COLO829 (cell line): Measurements from ENCODE around the gene PRKAG2.

Experiments used
- DNase-seq: peaks from one replicate; pipeline ENCODE4 v3.0.0; 2012; ENCODE audit warnings: low spot score

The PRKAG2 gene

DNA sequence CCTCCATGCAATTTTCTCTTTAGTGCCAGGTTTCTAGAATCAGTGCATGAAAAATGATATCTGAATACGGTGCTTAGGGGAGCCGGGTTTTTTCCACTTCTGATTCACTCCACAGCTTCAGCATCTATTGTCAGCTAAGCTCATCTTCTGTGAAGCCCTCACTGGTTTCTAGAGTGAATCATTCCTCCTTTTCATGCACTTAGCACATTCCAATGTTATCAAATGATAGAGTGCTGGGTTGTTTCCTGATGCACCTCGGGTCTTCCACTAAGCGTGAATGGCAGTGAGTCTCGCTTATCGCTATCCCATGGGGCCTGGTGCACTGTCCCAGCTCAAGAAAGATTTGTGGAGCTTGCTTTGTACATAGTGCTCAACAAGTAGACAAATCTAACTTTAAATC lies 186.3 kb downstream of the PRKAG2 start:
- no peak for DNase-seq

DNA sequence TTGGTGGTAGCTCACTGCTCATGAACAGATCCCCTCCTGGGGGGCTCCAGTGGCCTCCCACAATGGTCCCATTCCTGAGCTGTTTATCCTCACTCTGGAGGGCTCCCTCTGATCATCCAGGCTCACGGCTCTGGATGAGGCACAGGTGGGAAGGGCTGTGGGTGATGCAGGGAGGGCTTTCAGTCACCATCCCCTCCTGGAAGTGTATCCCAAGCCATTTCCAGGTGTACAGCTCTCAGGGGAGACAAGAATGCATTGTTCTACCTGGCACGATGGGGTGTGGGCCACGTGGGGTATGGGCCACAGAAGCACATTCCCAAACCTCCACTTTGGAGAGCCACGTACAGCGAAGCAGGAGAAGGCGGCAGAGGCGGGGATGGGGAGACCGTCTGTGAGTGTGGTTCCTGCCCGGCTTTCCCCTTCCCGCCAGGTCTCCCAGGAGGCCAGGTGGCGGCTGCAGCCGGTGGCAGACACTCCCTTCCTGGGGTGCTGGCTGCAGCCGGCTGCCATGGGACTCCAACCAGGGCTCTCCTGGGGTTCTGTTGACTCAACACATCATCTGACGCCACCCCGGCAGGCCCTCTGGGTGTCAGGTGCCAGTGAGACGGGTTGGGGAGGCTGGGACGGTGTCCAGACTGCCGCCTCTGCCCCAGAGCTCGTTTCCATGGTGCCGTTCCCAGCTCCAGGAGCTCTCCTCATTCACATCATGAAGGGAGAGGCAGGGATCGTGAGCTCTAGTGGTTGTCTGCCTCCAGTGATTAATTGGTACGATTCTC lies 187.5 kb downstream of the PRKAG2 start:
- DNase-seq: no peak

DNA sequence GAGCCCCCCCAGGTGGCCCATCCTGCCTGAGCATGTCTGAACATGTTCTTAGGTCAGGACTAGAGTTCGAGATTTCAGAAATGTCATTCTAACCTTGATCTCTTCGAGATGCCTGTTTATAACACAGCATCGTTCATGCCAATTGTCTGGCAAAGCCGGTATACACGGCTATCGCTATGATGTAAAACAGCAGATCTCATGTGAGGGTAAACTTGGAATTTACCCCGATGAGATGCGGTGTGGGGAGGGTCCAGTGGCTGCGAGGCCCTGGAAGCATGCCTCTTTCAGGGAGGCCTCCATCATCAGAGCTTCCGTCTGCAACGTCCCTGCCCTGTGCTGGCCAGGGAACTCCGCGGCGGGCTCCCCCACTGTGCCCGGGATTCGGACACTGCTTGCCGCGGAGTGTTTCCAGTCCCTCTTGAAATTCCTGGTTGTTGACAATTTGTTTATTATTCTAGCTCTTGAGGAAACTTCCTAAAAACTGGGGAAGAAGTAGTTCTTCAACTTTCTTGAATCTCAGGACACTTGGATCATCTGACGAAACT lies 188.6 kb downstream of the PRKAG2 start:
- DNase-seq: no peak

DNA sequence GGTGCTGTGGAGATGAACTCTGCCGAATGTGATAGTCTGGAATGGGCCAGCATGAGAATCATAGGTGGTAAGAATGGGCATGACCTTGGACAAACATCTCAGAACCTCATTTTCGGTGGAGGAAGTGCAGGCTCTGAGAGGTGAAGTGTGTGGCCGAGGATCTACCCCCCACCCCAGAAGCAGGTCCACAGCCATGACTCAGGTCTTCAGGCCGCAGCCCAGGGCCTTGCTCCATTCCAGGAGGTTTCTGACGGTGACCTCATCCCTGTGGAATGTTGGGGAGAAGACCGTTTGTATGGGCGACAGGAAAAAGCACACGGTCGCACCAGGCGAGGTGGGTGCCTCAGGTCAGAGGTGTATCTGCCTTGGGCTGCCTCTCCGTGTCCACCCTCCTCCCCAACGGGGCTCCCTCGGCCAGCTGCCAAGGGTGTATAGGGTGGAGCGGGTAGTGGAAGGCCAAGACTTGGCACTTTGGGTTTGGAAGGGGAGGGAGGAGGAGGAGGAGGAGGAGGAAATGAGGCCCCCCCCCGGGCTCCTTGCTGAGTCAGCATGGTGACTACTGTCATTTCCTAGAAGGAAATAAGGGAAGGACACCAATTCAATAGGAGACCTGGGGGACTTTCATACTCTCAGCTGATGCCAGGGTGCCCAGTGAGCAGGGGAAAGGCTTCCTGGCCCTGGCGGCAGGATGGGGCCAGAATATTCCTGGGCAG lies 189.2 kb downstream of the PRKAG2 start:
- no peak for DNase-seq

DNA sequence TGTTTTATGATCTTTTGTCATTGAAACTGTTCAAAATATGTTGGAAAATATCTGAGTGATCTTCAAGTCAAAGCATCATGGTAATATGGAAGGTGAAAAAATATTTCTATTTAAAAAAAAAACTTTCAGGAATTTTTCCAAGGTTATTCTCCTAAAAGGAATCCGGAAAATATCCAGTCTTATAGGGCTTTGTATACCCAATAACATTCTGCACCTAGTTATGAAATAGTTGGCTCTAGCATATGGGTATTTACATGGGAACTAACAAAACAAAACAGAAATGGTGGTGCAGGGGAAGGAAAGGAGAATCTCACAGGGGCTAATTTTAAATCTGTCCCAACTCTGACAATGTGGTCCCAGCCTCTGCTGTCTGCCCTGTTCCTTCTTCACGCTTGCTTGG lies 190.1 kb downstream of the PRKAG2 start:
- DNase-seq: no peak

DNA sequence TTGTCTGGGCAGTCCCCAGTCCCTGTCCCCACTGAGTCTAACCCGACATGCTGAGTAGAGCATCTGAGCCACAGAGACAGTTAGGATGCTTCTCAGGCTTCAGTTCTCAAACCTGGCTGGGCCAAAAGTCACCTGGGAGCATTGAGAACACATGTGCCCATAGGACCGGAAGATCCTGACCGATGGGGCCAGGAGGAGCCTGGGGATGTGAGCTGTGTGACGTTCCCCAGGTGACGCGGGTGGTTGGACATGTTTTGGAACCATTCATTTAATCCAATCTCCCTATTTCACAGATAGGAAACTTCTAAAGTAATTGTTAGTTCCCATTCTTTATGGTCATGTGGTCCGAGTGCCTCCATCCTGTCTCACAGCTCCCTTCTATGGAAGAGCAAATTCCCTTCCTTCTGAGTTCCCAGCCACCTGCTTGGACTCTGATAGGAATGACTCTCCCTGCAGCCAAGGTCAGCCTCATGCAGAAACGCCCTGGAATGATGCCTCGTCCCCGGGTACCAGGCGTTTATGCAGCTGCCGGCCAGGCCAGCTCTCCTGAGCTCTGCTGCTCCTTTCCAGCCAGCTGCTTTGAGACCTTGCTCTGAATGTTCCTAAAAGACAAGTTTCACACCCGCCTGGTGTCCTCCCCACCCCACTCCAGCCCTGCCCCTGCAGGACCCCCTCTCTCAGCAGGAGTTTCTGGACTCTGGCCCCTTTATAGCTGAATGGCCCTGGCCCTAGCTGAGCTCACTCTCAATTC lies 190.7 kb downstream of the PRKAG2 start:
- DNase-seq: no peak

DNA sequence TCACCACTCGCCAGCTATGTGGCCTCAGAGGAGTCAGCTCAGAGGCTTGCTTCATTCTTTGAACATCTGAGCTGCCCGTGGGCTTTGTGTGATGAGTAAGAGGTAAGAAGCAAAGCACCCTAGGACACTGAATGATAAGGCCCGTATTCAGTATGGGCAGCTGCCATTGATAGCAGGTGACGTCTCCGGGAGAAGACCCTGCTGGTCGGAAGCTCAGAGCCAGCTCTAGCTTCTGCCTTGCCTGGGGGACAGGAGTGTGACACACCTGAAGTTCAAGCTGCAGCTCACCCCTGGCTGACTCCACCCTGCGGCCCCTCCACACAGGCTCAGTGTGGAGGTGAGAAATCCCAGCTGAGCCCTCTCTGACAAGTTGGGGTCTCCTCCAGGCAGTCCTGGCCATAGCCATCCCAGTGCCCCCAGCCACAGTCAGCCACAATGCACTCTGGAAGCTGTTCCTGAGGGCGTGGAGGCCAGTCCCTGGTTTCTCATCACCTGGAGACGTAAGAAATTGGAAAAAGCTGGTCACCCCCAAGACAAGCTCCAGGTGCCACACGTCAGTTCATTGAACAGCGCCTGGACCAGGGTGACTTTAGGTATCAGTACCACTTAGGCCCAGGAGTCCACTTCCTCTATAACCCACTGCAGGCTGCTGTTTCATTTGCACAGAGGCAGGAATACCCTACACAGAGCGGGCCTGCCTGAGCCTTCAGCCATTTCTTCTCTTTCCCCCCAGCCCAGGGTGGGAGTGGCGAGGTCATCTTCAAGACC lies 192.3 kb downstream of the PRKAG2 start:
- DNase-seq: no peak

DNA sequence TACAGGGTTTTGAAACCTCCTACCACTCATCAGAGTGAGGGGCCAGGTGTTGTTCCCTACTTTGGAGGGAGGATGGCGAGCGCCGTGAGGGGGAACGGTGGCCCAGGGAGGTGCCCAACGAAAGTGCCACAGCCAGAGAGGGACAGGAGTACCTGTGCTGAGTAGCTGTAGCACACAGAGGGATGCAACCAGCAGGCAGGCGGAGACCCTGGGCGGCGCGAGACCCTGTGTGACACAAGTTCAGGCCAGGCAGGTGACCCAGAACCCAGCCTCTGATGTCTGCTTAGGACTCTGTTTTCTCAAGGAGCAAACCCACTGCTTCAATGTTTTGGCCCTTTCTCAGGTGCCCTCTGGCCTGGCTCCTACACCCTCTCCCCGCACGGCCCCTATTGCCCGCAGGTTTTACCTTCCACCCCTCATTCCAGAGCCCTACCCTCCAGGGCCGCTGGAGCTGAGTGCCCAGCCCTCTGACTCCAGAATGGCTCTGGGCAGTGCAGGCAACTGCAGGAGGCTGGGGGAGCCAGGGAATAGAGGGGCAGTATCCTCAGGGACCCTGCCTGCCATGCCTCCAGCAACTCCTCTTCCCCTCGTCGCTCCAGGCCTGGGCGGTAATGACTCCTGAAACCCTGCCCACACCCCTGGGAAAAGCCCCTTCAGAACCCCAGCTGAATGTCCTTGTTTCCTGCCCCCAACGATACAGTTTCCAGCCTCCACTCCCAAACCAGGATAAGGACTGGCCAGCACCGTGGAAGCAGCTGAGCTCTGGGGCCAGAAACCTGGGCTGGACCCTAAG lies 193.1 kb downstream of the PRKAG2 start:
- no peak for DNase-seq

DNA sequence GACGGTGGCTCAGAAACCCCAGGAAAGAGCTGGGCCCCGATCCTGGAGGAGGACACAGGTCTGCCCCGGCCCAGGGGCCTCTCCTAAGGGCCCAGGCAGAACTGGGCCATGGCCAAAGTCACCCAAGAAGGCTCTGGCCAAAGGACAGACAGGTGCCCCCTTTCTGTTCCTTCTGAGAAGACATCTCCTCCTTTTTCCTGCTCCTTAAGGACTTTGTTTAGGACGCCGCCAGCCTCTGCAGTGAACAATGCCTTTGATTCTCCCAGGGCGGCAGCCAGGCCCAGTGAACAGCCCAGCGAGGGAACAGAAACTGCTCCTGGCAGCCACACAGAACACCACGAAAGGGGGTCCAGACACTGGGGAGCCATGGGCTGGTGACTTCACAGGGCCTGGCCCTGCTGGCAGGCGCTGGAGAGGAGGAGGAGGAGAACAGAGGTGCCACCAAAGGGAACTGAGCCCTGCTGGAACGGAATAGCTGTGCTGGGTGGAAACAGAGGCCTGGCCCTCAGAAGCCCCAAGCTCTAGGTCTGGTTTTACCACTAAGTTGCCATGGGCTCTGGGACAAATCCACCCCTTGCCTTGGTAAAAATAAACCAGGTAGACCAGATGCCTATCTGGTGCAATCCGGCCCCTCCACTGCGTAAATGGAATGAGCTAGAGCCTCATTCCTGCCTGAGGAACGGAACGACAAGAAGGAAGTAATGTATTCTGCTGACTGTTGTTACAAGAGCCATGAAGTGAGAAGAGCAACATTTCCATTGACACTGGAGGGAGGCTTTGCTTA lies 193.9 kb downstream of the PRKAG2 start:
- no peak for DNase-seq

DNA sequence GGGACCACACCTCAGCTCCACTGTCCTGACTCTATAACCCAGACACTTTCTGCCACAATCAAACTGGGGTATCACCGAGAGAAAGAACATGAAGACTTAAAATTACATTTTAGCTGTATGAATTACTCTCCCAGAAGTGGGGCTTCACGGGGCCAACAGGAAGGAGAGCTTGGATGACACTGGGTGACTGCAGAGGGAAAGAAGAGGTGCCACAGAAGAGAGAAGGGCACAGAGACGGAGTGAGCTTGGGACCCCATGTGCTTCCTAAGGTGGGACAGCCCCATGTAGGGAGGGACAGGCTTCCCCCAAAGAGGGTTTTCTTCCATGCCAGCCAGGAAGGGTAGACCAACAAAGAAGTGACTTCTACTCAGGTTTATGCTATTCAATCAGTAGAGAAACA lies 195.2 kb downstream of the PRKAG2 start:
- DNase-seq: no peak

DNA sequence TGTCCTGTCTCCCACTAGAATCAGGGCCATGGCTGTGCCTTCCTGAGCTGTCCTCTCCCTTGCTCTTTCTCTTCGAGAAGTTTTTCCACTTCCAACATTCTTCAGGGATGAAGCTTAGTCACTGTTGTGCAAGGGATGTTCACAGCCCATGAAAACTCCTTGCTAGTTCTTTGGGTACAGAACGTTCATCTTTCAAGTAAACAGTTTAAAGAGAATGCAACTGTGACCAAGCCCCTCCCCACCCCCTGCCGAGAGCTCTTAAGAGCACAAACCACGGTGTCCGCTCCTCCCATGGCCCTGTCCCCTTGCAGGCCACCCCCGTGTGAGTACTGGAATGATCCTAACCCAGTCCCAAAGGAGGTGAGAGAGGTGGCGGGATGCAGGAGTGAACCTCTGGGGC lies 196.1 kb downstream of the PRKAG2 start:
- DNase-seq: no peak

DNA sequence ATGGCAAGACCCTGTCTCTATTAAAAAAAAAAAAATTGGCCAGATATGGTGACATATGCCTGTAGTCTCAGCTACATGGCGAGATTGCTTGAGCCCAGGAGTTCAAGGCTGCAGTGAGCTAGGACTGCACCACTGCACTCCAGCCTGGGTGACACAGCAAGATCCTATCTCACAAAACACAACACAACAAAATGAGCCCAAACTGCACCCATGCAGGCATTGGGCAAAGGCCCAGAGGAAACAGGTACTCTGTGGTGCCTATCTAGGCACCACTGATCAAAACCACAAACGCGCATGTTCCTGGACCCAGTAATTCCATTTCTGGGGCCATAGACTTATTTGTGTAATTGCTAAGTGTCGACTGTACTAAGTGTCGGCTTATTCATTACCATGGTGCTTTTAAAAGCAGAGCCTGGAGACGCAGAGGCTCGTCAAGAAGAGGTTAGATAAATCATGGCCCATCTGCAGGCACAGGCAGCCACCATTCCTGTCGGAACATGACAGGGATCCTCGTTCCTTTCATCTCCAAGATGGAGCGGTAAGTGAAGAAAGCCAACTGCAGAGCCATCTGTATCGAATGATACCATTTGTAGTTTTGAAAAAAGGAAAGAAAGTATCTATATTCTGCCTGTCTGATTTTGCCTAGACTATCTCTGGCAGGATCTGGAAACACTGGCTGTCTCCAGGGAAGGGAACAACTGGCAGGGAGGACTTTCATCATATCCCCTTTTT lies 196.9 kb downstream of the PRKAG2 start:
- no peak for DNase-seq

DNA sequence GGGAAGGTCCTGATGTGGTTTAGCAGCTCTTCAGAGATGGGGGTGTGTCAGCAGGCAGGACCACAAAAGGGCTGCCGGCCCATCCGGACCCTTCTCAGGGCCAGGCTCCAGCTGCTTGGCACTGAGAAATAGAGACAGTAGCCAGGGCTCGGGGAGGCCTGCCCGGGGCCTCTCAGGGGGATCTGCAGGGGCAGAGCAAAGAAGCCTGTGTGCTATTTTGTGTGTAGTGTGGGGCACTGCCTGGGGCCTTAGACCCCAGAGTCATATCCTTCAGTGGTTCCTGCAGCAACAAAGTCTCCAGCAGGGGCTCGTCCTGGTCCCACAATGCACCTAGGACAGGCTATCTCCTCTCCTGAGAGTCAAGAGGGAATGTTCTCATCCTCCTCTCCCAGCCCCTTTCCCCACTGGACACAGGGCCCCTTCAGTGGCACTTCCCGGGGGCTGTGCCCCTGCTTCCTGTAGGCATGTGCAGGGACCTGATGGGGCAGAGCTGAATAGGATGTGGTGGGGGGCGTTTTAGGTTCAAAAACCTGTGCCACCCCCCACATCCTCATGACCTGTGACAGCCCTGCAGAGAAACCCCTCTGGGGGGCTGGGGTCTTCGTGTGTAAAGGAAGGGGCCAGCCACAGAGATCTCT lies 197.7 kb downstream of the PRKAG2 start:
- DNase-seq: no peak

DNA sequence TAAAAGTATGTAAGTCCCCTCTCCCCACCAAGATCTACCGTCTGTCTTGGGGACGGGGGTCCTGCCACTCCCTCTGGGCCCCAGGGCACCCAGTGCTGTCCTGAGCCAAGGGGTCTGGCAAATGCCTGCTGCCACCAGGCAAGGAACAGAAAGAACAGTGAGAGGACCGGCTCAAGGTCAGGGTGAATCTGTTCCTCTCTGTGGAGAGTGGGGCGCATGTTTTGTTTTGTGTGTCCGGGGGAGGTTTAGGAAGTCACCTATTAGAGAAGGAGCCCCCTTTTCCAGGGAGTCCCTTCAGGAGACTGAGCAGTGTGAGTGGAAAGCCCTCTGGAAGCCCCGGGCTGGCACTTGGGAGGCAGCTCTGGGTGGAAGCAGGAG lies 198.7 kb downstream of the PRKAG2 start:
- DNase-seq: no peak

DNA sequence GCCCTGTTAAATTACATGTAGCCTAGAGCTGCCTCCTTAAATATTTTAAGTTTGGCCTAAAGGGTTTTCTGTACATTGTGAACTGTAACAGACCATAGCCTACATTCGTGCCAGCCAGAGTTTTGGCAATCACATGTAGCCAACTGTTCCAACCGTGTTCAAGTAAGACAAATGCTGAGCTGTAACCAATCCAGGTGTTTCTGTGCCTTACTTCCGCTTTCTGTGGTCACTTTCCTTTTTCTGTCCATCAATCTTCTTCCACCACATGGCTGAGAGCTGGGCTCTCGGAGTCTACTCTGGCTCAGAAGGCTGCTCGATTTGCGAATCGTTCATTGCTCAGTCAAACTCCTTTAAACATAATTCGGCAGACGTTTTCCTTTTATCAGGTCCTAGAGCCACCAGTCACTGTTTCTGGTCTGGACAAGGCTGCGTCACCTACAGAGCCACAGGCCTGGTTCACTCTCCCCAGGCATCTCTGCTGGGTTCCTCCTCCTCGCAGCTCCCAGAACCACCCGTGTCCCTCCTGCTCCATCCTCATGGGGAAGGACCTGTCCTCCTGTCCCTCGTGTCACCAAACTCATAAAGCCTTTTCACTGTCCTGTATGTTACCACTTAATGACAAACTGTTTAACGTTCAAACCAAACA lies 199.2 kb downstream of the PRKAG2 start:
- DNase-seq: no peak

DNA sequence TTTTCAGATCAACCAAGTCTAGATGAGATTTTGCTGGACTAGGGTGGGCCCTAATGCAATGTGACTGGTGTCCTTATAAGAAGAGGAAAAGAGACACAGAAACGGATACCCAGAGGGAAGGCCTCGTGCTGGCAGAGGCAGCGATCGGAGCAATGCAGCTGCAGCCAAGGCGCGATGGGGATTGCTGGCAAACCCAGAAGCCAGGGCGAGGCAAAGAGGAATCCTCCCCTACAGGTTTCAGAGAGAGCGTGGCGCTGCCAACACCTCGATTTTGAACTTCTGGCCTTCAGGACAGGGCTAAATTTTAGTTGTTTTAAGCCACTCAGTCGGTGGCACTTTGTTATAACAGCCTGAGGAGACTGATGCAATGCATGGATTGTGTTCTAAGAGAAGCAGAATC lies 200.2 kb downstream of the PRKAG2 start:
- DNase-seq: no peak

DNA sequence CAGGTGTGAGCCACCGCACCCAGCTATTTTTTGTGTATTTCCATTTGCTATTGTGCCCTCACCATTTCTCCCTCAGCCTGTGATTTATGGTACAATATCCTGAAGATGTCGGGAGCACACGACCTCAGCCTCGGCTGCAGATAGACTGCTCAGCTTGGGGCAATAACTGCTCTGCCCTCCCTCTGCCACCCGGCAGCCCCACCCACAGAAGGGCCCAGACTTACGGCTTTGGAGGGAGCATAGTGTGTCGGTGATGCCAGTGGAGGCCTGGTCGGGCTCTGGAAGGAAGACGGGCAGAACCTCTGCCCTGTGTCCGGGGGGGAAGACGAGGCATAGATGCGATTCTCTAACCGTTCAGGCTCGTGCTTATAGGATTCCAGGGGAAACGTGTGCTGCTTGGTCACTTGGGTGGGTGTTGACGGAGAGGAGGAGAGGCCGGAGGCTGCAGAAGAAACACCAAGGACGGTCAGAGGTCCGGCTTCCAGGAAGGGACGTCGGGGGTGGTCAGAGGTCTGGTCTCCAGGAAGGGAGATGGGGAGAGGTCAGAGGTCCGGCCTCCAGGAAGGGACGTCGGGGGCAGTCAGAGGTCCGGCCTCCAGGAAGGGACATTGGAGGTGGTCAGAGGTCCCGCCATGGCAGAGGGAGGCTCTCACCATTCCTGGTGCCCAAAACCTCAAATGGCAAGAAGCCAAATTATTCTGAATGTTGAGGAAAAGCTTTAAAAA lies 201.6 kb downstream of the PRKAG2 start:
- no peak for DNase-seq
